ENCODE measurements around the gene THOC6. TPM values are rescaled to one million over a fixed set of nuclear protein-coding genes. Genes with fewer than 3 reads are reported as not detected.

Gene THOC6
- total RNA-seq, 1 experiment from 2014 or later: 76.5 TPM

GRCh38 chr16:3014971-3015370 is 8.9 kb upstream of the THOC6 start:
- Mint-ChIP-seq H3K27me3 (ENCODE audit: low read depth) (peaks cover 4% of the 10 kb centered on the region; the same call in 1 of the 2 replicates), H3K4me3 (peak overlapping the region; percentile 93), H3K36me3 (peaks cover 21% of the 10 kb centered on the region), H3K9me3 (no peaks in the 10 kb centered on the region), H3K27ac (peak overlapping the region; percentile 61; the same call in 1 of the 2 replicates), H3K4me1 (peaks cover 68% of the 10 kb centered on the region)
- ChIA-PET CTCF (interaction anchor here (2.2 to 3.0 kb wide), 3 partner anchors 11 to 17 kb away, joined by 17 to 35 read pairs (median 18); no protein-coding TSS in a partner anchor), POLR2A (interaction anchor here (17.1 kb wide), 1 partner anchor 9 kb away, joined by 502 read pairs; the partner anchor contains the start of gene CLDN9)
- no peak for DNase-seq (ENCODE audit: low spot score)
- ATAC-seq: no peak
- TF ChIP-seq ZNF317 (CRISPR knock-in tag; IDR thresholded peaks at IDR 0.05; ENCODE audit: borderline replicate concordance, low read depth) (no peak), TCF7 (CRISPR knock-in tag; IDR thresholded peaks at IDR 0.05; ENCODE audit: low read depth) (no peak), ZNF512 (CRISPR knock-in tag; IDR thresholded peaks at IDR 0.05; ENCODE audit: borderline replicate concordance) (no peak), ERG (CRISPR knock-in tag; IDR thresholded peaks at IDR 0.05) (no peak), NFATC4 (CRISPR knock-in tag; IDR thresholded peaks at IDR 0.05) (no peak), ATF2 (CRISPR knock-in tag; IDR thresholded peaks at IDR 0.05; ENCODE audit: borderline replicate concordance, low read depth) (no peak), ZBTB21 (CRISPR knock-in tag; IDR thresholded peaks at IDR 0.05; ENCODE audit: borderline replicate concordance) (no peak), E2F5 (CRISPR knock-in tag; IDR thresholded peaks at IDR 0.05) (no peak), GTF2I (CRISPR knock-in tag; conservative IDR thresholded peaks at IDR 0.05) (no peak), FOXP1 (CRISPR knock-in tag; IDR thresholded peaks at IDR 0.05; ENCODE audit: borderline replicate concordance) (no peak), ZNF671 (CRISPR knock-in tag; IDR thresholded peaks at IDR 0.05) (no peak), ZSCAN18 (CRISPR knock-in tag; IDR thresholded peaks at IDR 0.05) (no peak), E2F4 (CRISPR knock-in tag; IDR thresholded peaks at IDR 0.05; ENCODE audit: borderline replicate concordance, low read depth) (no peak), FOXJ3 (CRISPR knock-in tag; IDR thresholded peaks at IDR 0.05; ENCODE audit: borderline replicate concordance) (no peak), SP1 (CRISPR knock-in tag; conservative IDR thresholded peaks at IDR 0.05) (no peak), MLX (CRISPR knock-in tag; IDR thresholded peaks at IDR 0.05) (no peak), FOXK1 (CRISPR knock-in tag; IDR thresholded peaks at IDR 0.05) (no peak)

Measured in WTC11 (cell line).